Epithelial cell of esophagus (primary cell): ENCODE measurements around the gene ASCC3.

Experiments
- DNase-seq: peaks from one replicate; pipeline ENCODE4 v3.0.0; 2010; ENCODE audit warnings: low read depth
- H3K4me3 ChIP-seq: 2 replicates; pipeline ENCODE4 v1.5.1; 2011; ENCODE audit warnings: mild to moderate bottlenecking, low read length, control low read depth
- CTCF ChIP-seq: IDR thresholded peaks from 2 replicates; pipeline ENCODE4 v1.5.1; 2011; ENCODE audit warnings: low read depth, mild to moderate bottlenecking, low read length, control low read depth, inconsistent platforms; ENCODE audit not compliant: insufficient read depth; ENCODE audit errors: missing control alignments

The ASCC3 gene

GRCh38 chr6:100808638-100809275 lies 72.4 kb downstream of the ASCC3 start:
- no peak for TF ChIP-seq CTCF
- H3K4me3 ChIP-seq: no peak overlapping the region
- peak; percentile 63 for DNase-seq

GRCh38 chr6:100806296-100806695 lies 74.8 kb downstream of the ASCC3 start:
- no peak overlapping the region for H3K4me3 ChIP-seq
- TF ChIP-seq CTCF: no peak
- no peak for DNase-seq

DNA sequence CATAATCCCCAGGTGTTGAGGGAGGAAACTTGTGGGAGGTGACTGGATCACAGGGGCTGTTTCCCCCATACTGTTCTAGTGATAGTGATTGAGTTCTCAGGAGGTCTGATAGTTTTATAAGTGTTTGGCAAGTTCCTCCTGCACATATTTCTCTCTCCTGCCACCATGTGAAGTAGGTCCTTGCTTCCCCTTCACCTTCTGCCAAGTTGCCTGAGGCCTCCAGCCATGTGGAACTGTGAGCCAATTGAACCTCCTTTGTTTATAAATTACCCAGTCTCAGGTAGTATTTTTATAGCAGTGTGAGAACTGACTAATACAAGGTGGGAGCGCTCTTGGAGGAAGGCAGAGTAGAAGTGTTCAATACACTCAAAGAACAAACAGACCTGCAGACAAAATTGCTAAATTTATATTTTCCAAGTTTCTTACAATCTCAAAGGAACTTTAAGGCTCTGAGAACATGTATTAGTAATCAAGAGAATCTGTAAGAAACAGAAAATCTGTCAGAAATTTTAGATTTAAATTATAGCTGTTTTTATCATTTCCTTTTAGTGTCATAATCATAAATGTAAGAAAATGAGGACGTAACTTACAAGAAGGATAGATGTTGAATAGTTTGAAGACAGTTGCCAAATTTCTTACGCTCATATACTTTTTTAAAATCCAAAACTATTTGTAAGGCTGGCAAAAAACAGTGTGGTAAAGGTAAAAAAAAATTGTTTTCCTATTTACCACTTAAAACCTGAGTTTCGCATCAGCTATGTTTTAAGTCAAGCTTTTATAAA lies 77.7 kb downstream of the ASCC3 start:
- TF ChIP-seq CTCF: no peak
- peak; percentile 10 for DNase-seq
- H3K4me3 ChIP-seq: no peak overlapping the region

DNA sequence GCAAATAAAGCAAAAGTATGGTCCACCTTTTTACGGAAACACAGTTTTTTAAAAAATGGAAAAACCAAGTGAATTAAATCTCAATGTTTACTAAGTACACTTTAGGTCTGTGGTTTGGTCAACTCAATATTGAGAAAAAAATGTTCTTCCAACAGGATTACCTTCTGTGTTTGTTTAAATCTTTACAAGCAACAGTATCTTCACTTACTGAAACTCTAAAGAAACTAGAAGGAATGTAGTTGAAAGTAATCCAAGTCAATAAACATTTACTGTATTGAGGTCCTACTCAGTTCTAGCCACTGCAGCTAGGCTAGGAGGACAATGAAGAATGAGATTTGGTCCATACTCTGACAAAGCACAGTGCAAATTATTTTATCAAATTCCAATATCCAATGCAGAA lies 80.1 kb downstream of the ASCC3 start:
- H3K4me3 ChIP-seq: no peak overlapping the region
- TF ChIP-seq CTCF: no peak
- DNase-seq: no peak

DNA sequence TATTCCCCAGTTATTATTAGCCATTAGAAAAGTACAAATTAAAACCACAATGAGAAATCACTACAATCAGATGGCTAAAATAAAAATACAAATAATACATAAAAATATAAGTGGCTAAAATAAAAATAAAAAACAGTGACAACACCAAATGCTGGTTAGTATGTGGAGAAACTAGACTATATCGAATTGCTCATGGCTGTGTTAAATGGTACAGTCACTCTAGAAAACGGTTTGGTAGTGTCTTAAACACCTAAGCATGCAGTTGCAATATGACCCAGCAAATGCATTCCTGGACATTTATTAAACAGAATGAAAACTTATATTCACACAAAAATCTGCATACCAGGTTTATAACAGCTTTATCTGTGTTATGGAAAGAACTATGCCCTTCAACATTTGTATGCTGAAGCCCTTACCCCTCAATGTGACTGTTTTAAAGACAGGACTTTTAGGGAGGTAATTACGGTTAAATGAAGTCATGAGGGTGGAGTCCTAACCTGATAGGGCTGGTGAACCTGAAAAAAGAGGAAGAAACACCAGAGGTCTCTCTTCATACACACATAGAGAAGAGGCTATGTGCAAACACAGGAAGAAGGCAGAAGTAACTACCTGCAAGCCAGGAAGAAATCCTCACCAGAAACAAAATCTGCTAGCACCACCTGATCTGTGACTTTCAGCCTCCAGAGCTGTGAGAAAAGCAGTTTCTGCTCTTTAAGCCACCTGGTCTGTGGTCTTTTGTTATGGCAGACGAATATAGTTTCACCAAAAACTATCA lies 84.9 kb downstream of the ASCC3 start:
- DNase-seq: no peak
- no peak for TF ChIP-seq CTCF
- H3K4me3 ChIP-seq: no peak overlapping the region

- no peak for DNase-seq
- no peak for TF ChIP-seq CTCF
- H3K4me3 ChIP-seq: no peak overlapping the region
Measured at GRCh38 chr6:100790084-100790483, 91.0 kb downstream of the ASCC3 start.
